Measurements from ENCODE around the gene MRTFA.

- TF ChIP-seq POLR2A (IDR thresholded peaks at IDR 0.05): no peak
- no peak for TF ChIP-seq EP300 (IDR thresholded peaks at IDR 0.05)
These were observed 24.9 kb downstream of the MRTFA start for GRCh38 chr22:40611606-40612005.
